Measurements from ENCODE around the gene CNBP.

DNA sequence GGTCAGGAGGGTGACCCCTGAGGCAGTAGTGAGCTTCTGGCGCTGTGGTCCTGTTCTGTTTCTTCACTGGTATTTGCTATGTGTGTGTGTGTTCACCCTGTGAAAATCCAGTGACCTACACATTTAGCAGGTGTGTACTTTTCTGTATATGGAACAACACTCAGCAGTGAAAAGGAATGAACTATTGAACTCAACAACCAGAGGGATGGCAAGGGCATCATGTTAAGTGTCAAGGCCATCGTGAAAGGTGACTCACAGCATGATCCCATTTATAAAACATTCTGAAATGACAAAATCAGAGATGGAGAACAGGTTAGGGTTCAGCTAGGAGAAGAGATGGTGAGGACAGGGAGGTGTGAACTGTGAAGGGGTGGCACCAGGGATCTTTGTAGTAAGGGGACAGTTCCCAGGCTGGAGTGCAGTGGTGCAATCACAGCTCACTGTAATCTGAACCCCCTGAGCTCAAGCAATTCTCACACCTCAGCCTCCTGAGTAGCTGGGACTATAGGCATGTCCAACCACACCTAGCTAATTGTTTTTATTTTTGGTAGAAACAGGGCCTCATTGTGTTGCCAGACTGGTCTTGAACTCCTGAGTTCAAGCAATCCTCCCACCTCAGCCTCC is 52.1 kb downstream of the CNBP start:
- no peak for TF ChIP-seq POLR2A (IDR thresholded peaks at IDR 0.05)
- TF ChIP-seq, protein P1, sequence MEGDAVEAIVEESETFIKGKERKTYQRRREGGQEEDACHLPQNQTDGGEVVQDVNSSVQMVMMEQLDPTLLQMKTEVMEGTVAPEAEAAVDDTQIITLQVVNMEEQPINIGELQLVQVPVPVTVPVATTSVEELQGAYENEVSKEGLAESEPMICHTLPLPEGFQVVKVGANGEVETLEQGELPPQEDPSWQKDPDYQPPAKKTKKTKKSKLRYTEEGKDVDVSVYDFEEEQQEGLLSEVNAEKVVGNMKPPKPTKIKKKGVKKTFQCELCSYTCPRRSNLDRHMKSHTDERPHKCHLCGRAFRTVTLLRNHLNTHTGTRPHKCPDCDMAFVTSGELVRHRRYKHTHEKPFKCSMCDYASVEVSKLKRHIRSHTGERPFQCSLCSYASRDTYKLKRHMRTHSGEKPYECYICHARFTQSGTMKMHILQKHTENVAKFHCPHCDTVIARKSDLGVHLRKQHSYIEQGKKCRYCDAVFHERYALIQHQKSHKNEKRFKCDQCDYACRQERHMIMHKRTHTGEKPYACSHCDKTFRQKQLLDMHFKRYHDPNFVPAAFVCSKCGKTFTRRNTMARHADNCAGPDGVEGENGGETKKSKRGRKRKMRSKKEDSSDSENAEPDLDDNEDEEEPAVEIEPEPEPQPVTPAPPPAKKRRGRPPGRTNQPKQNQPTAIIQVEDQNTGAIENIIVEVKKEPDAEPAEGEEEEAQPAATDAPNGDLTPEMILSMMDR (IDR thresholded peaks at IDR 0.05): no peak
